ENCODE measurements around the gene BHLHE40.
A peak's percentile ranks its signal among the peaks of the same experiment; 100 is the strongest.

Gene BHLHE40

GRCh38 chr3:4977001-4977852 lies 2.0 kb upstream of the BHLHE40 start (continued):
- TF ChIP-seq ZSCAN4 (tag by site-specific recombination; IDR thresholded peaks at IDR 0.05) (no peak), ZIC2 (tag by site-specific recombination; IDR thresholded peaks at IDR 0.05) (peak; percentile 69), ELK4 (IDR thresholded peaks at IDR 0.05; ENCODE audit: borderline replicate concordance, low read depth, low read length) (no peak), ZFP69B (tag by site-specific recombination; IDR thresholded peaks at IDR 0.05) (peak; percentile 86), GLIS1 (tag by site-specific recombination; IDR thresholded peaks at IDR 0.05) (peak; percentile 92), ZNF280C (tag by site-specific recombination; IDR thresholded peaks at IDR 0.05) (no peak), ZSCAN30 (tag by site-specific recombination; IDR thresholded peaks at IDR 0.05) (0 out of 2 replicates have a peak, but pooled peaks have one; percentile 10), ZNF654 (tag by site-specific recombination; IDR thresholded peaks at IDR 0.05; ENCODE audit: low read depth) (no peak), ZNF76 (tag by site-specific recombination; IDR thresholded peaks at IDR 0.05; ENCODE audit: borderline replicate concordance, low read depth) (no peak), ZBTB20 (tag by site-specific recombination; IDR thresholded peaks at IDR 0.05) (peak; percentile 7; the same call in 1 of the 2 replicates), ZFHX2 (tag by site-specific recombination; conservative IDR thresholded peaks at IDR 0.05) (peak; percentile 56), ZNF580 (tag by site-specific recombination; IDR thresholded peaks at IDR 0.05) (no peak), ZNF660 (tag by site-specific recombination; IDR thresholded peaks at IDR 0.05) (no peak), ZNF223 (tag by site-specific recombination; IDR thresholded peaks at IDR 0.05) (no peak), PRDM10 (tag by site-specific recombination; IDR thresholded peaks at IDR 0.05) (peak; percentile 84), BCL11B (tag by site-specific recombination; IDR thresholded peaks at IDR 0.05; ENCODE audit: low read depth) (0 out of 2 replicates have a peak, but pooled peaks have one; percentile 13), SP7 (tag by site-specific recombination; IDR thresholded peaks at IDR 0.05) (peak; percentile 9; the same call in 1 of the 2 replicates), MZF1 (tag by site-specific recombination; IDR thresholded peaks at IDR 0.05; ENCODE audit: borderline replicate concordance) (peak; percentile 84), EGR2 (tag by site-specific recombination; IDR thresholded peaks at IDR 0.05; ENCODE audit: low read depth) (peak; percentile 59; the same call in 1 of the 2 replicates), GLIS2 (tag by site-specific recombination; IDR thresholded peaks at IDR 0.05) (peak; percentile 50), BCL11A (tag by site-specific recombination; IDR thresholded peaks at IDR 0.05; ENCODE audit: low read depth) (0 out of 2 replicates have a peak, but pooled peaks have one; percentile 13), ZNF664 (tag by site-specific recombination; IDR thresholded peaks at IDR 0.05) (0 out of 2 replicates have a peak, but pooled peaks have one; percentile 16), ZNF561 (tag by site-specific recombination; IDR thresholded peaks at IDR 0.05; ENCODE audit: borderline replicate concordance) (no peak), MEIS1 (CRISPR knock-in tag; IDR thresholded peaks at IDR 0.05; ENCODE audit: borderline replicate concordance) (no peak), ZNF629 (tag by site-specific recombination; IDR thresholded peaks at IDR 0.05) (no peak), ZNF701 (tag by site-specific recombination; IDR thresholded peaks at IDR 0.05) (no peak), SP2 (tag by site-specific recombination; IDR thresholded peaks at IDR 0.05) (peak; percentile 71), ZBTB7A (tag by site-specific recombination; IDR thresholded peaks at IDR 0.05; ENCODE audit: low read depth) (no peak), ZNF121 (tag by site-specific recombination; IDR thresholded peaks at IDR 0.05) (no peak)

All from HEK293 (cell line).